Ascending aorta (tissue), 2 donors: Measurements from ENCODE around the gene PDZRN3. TPM values are rescaled to one million over a fixed set of nuclear protein-coding genes. Genes with fewer than 3 reads are reported as not detected.

Experiments
- DNase-seq, 2 donors: peaks; one replicate each; pipeline ENCODE4 v3.0.0-alpha.2; 2019; ENCODE audit warnings: low spot score in 2 of 2
- H3K27ac ChIP-seq, 2 donors: fragments of 200-600 bp; sonication (generic); one replicate each; pipeline ENCODE4 v1.5.1; 2016 to 2017; ENCODE audit warnings: mild to moderate bottlenecking in 1 of 2
- H3K27me3 ChIP-seq: fragments of 200-600 bp; sonication (generic); one replicate; pipeline ENCODE4 v1.5.1; 2017
- H3K36me3 ChIP-seq, 2 donors: fragments of 200-600 bp; sonication (generic); one replicate each; pipeline ENCODE4 v1.5.1; 2016
- H3K4me1 ChIP-seq, 2 donors: fragments of 200-600 bp; sonication (generic); one replicate each; pipeline ENCODE4 v1.5.1; 2016 to 2017; ENCODE audit warnings: mild to moderate bottlenecking in 1 of 2
- H3K4me3 ChIP-seq, 2 donors: fragments of 200-600 bp; sonication (generic); one replicate each; pipeline ENCODE4 v1.5.1; 2016 to 2017; ENCODE audit warnings: mild to moderate bottlenecking in 1 of 2
- H3K9me3 ChIP-seq, 2 donors: fragments of 200-600 bp; sonication (generic); one replicate each; pipeline ENCODE4 v1.5.1; 2016
- intact Hi-C: fragments of 100-400 bp; cut with DNase I; formaldehyde crosslinking; loops from one replicate; pipeline ENCODE4 v1.15.1; 2023
- total RNA-seq: library from RNA; depleted of rRNA; stranded (reverse); fragments of >200 nt; gene quantifications from one replicate; pipeline ENCODE4 v1.1.0, GENCODE V29; 2016
- TF ChIP-seq, protein P1 (sequence below), 3 experiments: fragments of 200-600 bp in 2 of 3; fragments of 450-650 bp in 1 of 3; sonication (generic) in 2 of 3; IDR thresholded peaks; one replicate each; pipeline ENCODE4 v1.5.1; 2016 to 2019; ENCODE audit warnings: antibody characterized with exemption in 3 of 3, mild to moderate bottlenecking in 1 of 3, moderate library complexity in 1 of 3

The PDZRN3 gene
- total RNA-seq, 1 donor from 2014 or later, result 71.9 TPM

DNA sequence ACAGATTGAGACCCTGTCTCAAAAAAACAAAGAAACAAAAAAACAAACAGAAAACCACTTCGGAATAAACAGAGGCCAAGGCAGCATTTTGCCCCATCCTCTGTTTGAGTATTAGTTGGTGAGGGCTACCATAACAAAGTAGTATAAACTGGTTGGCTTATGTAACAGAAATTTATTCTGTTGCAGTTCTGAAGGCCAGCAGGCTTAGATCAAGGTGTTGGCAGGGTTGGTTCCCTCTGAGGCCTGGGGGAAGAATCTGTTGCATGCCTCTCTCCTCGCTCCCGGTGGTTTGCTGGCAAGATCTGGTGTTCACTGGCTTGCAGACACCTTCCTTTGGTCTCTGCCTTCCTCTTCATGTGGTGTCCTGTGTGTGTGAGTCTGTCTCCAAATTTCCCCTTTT is 261.6 kb downstream of the PDZRN3 start:
- H3K9me3 ChIP-seq, result no peaks in the 10 kb centered on the region
- TF ChIP-seq, protein P1, sequence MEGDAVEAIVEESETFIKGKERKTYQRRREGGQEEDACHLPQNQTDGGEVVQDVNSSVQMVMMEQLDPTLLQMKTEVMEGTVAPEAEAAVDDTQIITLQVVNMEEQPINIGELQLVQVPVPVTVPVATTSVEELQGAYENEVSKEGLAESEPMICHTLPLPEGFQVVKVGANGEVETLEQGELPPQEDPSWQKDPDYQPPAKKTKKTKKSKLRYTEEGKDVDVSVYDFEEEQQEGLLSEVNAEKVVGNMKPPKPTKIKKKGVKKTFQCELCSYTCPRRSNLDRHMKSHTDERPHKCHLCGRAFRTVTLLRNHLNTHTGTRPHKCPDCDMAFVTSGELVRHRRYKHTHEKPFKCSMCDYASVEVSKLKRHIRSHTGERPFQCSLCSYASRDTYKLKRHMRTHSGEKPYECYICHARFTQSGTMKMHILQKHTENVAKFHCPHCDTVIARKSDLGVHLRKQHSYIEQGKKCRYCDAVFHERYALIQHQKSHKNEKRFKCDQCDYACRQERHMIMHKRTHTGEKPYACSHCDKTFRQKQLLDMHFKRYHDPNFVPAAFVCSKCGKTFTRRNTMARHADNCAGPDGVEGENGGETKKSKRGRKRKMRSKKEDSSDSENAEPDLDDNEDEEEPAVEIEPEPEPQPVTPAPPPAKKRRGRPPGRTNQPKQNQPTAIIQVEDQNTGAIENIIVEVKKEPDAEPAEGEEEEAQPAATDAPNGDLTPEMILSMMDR (IDR thresholded peaks at IDR 0.05), result no peak
- H3K4me1 ChIP-seq, result no peaks in the 10 kb centered on the region
- no peaks in the 10 kb centered on the region for H3K36me3 ChIP-seq
- no peak overlapping the region for H3K27ac ChIP-seq
- H3K4me3 ChIP-seq, result no peak overlapping the region
- intact Hi-C loops, result no loop called here
- H3K27me3 ChIP-seq, result no peaks in the 10 kb centered on the region
- DNase-seq, result no peak

DNA sequence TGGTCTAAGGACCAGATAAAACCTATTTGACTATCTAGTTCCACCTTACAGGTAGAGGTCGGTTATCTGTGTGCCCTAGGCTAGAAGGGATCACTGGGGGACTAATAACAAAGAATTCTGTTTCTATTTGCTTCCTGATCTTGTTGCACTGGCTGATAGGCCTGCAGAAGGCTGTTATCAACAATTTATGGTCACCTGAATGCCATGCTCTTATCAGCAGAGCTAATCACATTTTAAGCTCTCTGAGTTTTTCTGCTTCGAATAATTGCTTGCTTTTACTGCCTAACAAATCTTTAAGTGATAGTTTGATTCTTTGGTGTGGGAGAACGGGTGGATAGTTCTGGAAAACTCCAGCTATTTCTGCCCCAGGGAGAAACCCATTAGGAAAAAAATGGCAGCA is 263.1 kb downstream of the PDZRN3 start:
- DNase-seq, result no peak
- H3K36me3 ChIP-seq, result no peaks in the 10 kb centered on the region
- H3K27ac ChIP-seq, result no peak overlapping the region
- H3K27me3 ChIP-seq, result no peaks in the 10 kb centered on the region
- no peaks in the 10 kb centered on the region for H3K9me3 ChIP-seq
- H3K4me1 ChIP-seq, result no peaks in the 10 kb centered on the region
- TF ChIP-seq, protein P1 (IDR thresholded peaks at IDR 0.05), result no peak
- intact Hi-C loops, result no loop called here
- no peak overlapping the region for H3K4me3 ChIP-seq

DNA sequence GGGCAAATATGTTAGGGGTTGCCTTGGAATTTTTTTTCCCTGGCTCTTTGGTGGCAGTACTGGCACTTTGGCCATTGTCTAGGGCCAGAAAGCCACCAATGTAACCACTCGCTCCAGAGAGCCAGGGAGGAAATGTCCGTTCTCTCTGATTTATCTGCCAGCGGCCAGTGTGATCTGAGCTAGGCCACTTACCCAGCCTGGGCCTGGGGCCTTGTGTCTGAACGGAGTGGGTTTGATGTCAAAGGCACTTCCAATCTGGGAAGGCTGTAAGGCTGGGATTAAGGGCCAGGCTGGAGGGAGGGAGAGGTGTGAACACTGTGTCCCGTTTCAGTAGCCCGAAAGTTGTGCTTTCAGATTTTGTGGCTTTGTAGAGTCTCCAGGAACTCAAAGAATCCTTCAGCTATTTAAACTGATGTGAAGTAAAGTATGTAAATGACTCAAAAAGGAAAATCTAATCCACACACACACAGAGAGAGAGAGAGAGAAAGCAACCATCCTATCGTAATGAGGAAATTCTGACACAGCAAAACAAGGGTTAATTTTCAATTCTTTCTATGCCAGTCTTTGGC is 271.0 kb downstream of the PDZRN3 start:
- H3K27me3 ChIP-seq, result no peaks in the 10 kb centered on the region
- DNase-seq, result no peak
- no peaks in the 10 kb centered on the region for H3K9me3 ChIP-seq
- no peaks in the 10 kb centered on the region for H3K4me1 ChIP-seq
- no peaks in the 10 kb centered on the region for H3K36me3 ChIP-seq
- no peak overlapping the region for H3K4me3 ChIP-seq
- TF ChIP-seq, protein P1 (IDR thresholded peaks at IDR 0.05), result no peak
- intact Hi-C loops, result no loop called here
- H3K27ac ChIP-seq, result no peak overlapping the region

DNA sequence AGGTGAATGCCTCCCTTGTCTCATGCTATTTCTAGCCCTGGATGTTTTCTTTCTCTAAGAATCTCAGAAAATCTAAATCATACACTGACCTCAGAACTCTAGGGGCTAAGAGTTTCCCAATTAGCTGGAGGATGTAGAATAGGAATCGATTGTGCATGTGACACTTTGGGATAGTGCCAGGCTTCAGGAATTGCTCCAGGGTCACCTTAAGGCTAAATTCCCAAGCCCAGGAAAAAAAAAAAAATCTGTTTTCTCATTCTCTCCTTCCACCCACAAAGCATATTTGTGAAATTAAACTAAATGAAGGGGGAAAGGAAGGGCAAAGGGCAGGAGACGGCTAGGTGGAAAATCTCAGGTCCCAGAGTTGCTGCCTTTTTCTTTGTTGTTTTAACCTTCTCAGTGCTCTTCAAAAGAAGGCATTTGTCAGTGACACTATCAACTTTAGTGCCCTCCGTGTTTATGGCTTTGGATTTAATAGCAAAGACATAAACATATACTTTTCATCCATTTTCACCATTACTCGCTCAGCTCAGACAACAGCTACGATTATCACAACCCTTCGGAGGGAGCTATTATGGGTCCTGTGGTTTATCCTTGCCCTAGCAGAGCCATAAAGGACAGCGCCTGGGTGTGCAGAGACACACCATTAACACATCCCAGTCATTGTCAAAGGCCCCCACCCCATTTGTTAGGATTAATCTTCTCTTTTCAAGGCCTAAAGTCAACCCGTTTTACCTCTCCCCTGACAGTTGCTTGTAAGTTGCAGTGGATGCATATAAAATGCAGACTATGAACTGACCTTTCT is 271.7 kb downstream of the PDZRN3 start:
- no peak for DNase-seq
- intact Hi-C loops, result no loop called here
- no peak overlapping the region for H3K27ac ChIP-seq
- H3K27me3 ChIP-seq, result no peaks in the 10 kb centered on the region
- no peaks in the 10 kb centered on the region for H3K9me3 ChIP-seq
- no peak overlapping the region for H3K4me3 ChIP-seq
- TF ChIP-seq, protein P1 (IDR thresholded peaks at IDR 0.05), result no peak
- H3K4me1 ChIP-seq, result no peaks in the 10 kb centered on the region
- H3K36me3 ChIP-seq, result no peaks in the 10 kb centered on the region

DNA sequence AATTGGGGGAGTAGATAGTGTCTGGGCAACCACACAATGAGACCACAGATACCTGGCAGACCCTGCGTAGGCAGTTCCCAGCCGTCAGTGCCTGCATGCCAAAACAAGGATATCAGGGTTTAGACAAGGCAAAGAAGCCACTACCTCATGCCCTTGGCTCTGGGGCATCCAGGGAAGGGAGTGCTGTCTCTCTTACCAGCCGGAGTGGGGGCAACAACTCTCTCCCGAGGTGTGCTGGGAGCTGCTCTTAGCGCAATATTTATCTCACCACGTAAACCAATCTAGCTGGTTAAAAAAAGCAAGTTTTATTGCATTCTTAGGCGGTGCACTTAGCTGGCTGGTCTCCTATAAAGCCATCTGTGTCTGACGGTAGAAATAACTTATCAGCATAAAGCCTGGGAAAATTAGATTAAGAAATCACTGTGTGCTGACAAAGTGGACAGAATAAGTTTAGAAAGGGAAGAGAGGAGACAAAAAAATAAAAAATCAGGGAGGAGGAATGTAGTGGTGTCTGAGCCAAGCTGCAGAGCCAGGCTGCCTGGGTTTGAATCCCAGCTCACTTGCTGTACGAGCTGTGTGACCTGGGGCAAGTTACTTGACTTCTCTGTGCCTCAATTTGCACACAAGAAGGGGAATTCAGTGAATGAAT is 273.2 kb downstream of the PDZRN3 start:
- DNase-seq, result no peak
- Histone ChIP-seq H3K27ac (no peak overlapping the region), H3K9me3 (no peaks in the 10 kb centered on the region), H3K4me1 (no peaks in the 10 kb centered on the region), H3K27me3 (no peaks in the 10 kb centered on the region), H3K4me3 (no peak overlapping the region), H3K36me3 (no peaks in the 10 kb centered on the region)
- TF ChIP-seq, protein P1 (IDR thresholded peaks at IDR 0.05), result no peak
- intact Hi-C loops, result no loop called here
